HG02885 (cell line): ENCODE data around the gene SORCS1.
"Not testable (repeated sequence)": the region's sequence is repeated elsewhere in the genome, so short reads cannot be mapped to it uniquely, and the experiment has no call there.

Source experiments
- ATAC-seq: cut with Tn5 transposase; IDR thresholded peaks from one replicate; pipeline ENCODE4 v1.9.1; 2021; ENCODE audit warnings: mild to moderate bottlenecking; ENCODE audit not compliant: unreplicated experiment, poor library complexity

SORCS1 gene

GRCh38 chr10:106956216-106956915 is 208.1 kb downstream of the SORCS1 start:
- ATAC-seq: no peak

GRCh38 chr10:106955133-106955532 is 209.4 kb downstream of the SORCS1 start:
- ATAC-seq: no peak

GRCh38 chr10:106952033-106952432 is 212.5 kb downstream of the SORCS1 start:
- no peak for ATAC-seq

- ATAC-seq: no peak
Observed at GRCh38 chr10:106949680-106950478, 214.6 kb downstream of the SORCS1 start.

- ATAC-seq: peak; percentile 63
Observed at GRCh38 chr10:106947643-106948042, 216.9 kb downstream of the SORCS1 start.

- ATAC-seq: no peak
Observed at GRCh38 chr10:106942035-106942662, 222.4 kb downstream of the SORCS1 start.

- ATAC-seq: no peak
Observed at GRCh38 chr10:106941297-106942034, 223.0 kb downstream of the SORCS1 start.

- no peak for ATAC-seq
Observed at GRCh38 chr10:106938513-106938912, 226.0 kb downstream of the SORCS1 start.

GRCh38 chr10:106935978-106936451 is 228.5 kb downstream of the SORCS1 start:
- ATAC-seq: peak; percentile 75

GRCh38 chr10:106931853-106932249 is 232.7 kb downstream of the SORCS1 start:
- no peak for ATAC-seq

- ATAC-seq: peak; percentile 75
Observed at GRCh38 chr10:106931159-106931852, 233.2 kb downstream of the SORCS1 start.

GRCh38 chr10:106930751-106931150 is 233.8 kb downstream of the SORCS1 start:
- ATAC-seq: no peak

GRCh38 chr10:106929291-106929895 is 235.1 kb downstream of the SORCS1 start:
- ATAC-seq: no peak

GRCh38 chr10:106928151-106928550 is 236.4 kb downstream of the SORCS1 start:
- not testable (repeated sequence) for ATAC-seq

GRCh38 chr10:106925191-106925590 is 239.3 kb downstream of the SORCS1 start:
- ATAC-seq: no peak

- ATAC-seq: no peak
Observed at GRCh38 chr10:106920538-106920937, 244.0 kb downstream of the SORCS1 start.

- ATAC-seq: peak; percentile 85
Observed at GRCh38 chr10:106919871-106920282, 244.6 kb downstream of the SORCS1 start.

GRCh38 chr10:106917452-106918055 is 247.0 kb downstream of the SORCS1 start:
- ATAC-seq: no peak

GRCh38 chr10:106914016-106914415 is 250.5 kb downstream of the SORCS1 start:
- ATAC-seq: no peak
